ENCODE results near the gene TADA3.

Gene TADA3

DNA sequence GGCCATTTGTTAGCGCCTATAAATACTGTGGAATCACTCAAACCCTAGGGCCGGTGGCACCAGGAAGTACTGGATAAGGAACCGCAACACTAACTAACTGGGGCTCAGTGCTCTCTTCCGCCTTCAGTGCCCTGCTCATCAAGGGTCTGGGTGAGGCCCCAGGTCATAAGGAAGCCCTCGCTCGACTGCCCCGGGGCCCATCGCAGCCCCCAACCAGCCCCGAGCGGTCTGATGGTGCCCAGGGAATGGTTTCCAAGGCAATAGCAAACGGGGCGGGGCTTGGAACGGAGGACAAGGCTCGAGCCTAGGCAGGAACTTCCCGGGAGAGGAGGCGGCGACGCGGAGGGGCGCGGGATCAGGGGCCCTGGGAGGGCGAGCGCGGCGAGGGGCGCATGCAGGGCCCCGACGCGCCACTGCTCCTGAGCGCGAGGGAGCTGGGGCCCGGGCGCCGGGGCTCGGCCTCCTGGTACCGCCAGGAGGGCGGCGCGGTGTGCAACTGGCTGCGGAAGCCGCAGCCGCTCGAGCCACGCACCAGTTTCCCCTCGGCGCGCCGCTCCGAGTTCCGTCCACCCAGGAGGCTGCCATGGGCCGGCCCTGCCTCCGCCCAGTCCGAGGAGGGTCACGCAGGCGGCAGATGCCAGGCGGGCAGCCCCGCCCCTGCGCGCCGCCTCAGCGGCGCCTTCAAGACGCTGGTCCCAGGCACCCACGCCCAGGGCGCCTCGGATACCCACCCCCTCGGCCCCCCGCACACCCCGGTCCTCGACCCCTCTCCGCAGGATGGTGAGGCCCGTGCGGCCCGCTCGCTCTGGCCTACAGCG lies 17.6 kb upstream of the TADA3 start, which contains the start of gene TTLL3:
Gene TTLL3, plus strand, starts transcription at position 648 of the 818 bp plus-strand sequence. CDS start 400 bp downstream, outside the sequence.
- DNase-seq (ENCODE audit: low read depth) = peak; percentile 72
- H3K4me3 ChIP-seq (ENCODE audit: low read depth, low read length) = peak within 1 kb of the TSS; percentile 55
- TF ChIP-seq, protein P1, sequence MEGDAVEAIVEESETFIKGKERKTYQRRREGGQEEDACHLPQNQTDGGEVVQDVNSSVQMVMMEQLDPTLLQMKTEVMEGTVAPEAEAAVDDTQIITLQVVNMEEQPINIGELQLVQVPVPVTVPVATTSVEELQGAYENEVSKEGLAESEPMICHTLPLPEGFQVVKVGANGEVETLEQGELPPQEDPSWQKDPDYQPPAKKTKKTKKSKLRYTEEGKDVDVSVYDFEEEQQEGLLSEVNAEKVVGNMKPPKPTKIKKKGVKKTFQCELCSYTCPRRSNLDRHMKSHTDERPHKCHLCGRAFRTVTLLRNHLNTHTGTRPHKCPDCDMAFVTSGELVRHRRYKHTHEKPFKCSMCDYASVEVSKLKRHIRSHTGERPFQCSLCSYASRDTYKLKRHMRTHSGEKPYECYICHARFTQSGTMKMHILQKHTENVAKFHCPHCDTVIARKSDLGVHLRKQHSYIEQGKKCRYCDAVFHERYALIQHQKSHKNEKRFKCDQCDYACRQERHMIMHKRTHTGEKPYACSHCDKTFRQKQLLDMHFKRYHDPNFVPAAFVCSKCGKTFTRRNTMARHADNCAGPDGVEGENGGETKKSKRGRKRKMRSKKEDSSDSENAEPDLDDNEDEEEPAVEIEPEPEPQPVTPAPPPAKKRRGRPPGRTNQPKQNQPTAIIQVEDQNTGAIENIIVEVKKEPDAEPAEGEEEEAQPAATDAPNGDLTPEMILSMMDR (IDR thresholded peaks at IDR 0.05; ENCODE audit: insufficient read depth, low read depth, low read length, missing control alignments) = no peak

DNA sequence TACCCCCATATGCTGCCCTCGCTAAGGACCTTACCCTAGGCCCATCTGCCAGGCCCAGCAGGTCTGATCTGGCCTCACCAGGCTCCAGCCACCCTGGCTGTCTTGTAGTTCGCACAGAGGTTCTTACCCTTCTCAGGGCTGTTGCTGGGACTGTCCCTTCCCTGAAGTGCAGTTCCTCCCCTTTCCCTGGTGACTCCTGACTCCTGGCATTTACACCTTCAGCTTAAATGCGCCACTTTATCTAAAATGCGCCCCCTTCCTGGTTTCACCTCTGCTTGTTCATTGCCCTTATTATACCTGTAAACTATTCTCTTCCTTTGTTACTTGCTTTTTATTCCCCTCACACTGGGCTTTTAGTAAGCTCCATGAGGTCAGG lies 17.0 kb upstream of the TADA3 start:
- TF ChIP-seq, protein P1 (IDR thresholded peaks at IDR 0.05; ENCODE audit: insufficient read depth, low read depth, low read length, missing control alignments) = no peak
- peak overlapping the region; percentile 55 for H3K4me3 ChIP-seq (ENCODE audit: low read depth, low read length)
- DNase-seq (ENCODE audit: low read depth) = peak; percentile 37

DNA sequence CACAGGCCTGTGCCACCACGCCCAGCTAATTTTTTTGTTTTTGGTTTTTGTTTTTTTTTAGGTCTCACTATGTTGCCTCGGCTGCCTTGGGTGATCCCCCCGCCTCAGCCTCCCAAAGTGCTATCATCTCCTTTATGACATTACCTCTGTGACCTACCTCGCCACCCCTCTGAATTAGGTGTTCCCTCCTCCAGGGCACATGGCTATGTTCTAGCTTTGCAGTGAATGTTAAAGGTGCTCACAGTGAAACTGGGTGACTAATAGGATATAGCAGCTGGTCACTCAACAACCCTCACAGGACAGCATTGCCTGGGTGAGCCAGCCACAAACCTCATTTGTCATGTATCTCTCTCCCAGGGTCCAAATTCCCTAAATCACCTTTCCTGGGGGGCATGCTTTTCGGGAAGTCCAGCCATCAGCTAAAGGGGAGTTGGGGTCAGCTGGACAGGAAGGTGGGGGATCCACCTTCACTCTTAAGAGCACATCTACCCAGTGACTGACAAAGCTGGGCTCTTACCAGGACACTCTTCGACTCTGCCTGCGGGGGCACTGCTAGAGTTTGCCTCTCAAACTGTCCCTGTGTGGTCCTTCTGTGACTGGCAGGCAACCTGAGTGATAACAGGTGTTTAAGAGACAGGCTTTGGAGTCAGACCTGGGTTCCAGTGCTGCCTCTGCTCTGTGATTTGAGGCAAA lies 16.2 kb upstream of the TADA3 start:
- peak; percentile 72 for DNase-seq (ENCODE audit: low read depth)
- TF ChIP-seq, protein P1 (IDR thresholded peaks at IDR 0.05; ENCODE audit: insufficient read depth, low read depth, low read length, missing control alignments) = peak; percentile 16
- no peak overlapping the region for H3K4me3 ChIP-seq (ENCODE audit: low read depth, low read length)

DNA sequence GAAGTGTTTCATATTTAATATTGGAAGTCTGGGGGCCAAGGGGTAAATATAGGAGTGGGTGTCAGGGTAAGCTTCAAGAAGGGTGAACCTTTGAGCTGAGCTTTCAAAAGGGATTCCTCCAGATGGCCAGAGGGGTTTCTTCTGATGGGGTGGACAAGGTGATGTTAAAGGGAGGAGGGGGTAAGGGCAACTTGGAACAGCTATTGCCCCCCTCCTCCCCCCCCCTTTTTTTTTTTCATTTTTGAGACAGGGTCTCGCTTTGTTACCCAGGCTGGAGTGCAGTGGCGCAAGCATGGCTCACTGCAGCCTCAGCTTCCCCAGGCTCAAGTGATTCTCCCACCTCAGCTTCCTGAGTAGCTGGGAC lies 15.7 kb upstream of the TADA3 start:
- TF ChIP-seq, protein P1 (IDR thresholded peaks at IDR 0.05; ENCODE audit: insufficient read depth, low read depth, low read length, missing control alignments) = no peak
- no peak for DNase-seq (ENCODE audit: low read depth)
- no peak overlapping the region for H3K4me3 ChIP-seq (ENCODE audit: low read depth, low read length)

DNA sequence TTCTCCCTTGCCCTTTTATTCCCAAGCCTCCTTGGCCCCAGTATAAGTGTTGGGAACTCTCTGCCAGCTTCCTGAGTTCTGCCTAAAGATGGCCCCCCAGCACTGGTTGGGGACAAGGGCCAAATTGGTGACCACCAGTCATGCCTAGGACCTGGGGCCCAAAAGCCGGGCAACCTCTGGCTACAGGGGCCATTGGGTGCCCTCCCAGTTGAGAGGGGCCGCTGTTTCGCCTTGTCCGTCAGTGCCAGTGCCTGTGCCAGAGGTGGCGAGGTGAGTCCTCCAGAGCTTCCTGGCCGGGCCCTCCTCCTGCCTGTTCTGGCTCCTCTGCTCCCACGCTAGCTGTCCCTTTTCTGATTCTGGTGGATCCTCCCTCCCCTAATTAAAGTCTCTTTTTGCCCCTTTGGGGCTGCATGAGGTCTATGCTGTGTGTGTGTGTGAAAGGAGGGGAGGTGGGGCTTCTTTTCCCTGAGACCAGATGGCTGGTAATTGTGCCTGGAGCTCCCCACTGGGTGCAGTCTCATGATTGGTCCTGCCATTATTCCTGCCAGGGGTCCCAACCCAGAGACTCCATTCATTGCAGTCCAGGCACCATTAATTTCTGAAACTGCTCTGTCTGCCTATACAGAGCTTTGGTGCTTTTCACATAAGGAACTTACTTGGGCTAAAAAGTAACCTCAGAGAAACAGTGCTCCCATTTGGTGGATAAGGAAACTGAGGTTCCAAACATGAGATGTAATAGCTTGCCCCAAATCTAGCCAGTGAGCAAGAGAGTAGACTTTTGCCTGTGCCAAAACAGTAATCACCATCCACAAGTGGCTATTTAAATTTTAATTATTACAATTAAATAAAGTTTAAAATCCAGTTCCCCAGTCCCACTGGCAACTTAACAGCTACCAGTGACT lies 14.7 kb upstream of the TADA3 start:
- TF ChIP-seq, protein P1 (IDR thresholded peaks at IDR 0.05; ENCODE audit: insufficient read depth, low read depth, low read length, missing control alignments) = no peak
- no peak overlapping the region for H3K4me3 ChIP-seq (ENCODE audit: low read depth, low read length)
- no peak for DNase-seq (ENCODE audit: low read depth)

DNA sequence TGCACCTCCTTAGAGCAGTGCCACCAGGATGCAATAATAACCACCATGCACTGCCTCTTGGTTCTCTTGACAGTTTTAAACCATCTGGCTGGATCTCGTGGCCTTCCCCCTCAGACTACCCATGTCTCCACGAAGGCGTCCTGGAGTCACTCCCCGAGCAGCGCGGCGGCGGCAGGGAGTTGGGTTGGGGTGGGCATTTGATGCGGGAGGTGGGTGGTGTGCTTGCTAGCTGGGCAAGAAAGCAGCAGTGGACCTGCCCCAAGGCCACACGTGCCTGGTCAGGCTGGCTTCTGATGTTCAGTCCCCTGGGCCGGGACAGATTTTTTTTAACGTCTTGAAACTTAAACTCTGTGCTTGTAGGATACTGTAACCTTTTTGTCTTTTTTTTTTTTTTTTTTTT lies 13.9 kb upstream of the TADA3 start:
- TF ChIP-seq, protein P1 (IDR thresholded peaks at IDR 0.05; ENCODE audit: insufficient read depth, low read depth, low read length, missing control alignments) = no peak
- no peak overlapping the region for H3K4me3 ChIP-seq (ENCODE audit: low read depth, low read length)
- no peak for DNase-seq (ENCODE audit: low read depth)

Measured in GM12865 (cell line).